ENCODE results near the gene CTTN.

The CTTN gene

DNA sequence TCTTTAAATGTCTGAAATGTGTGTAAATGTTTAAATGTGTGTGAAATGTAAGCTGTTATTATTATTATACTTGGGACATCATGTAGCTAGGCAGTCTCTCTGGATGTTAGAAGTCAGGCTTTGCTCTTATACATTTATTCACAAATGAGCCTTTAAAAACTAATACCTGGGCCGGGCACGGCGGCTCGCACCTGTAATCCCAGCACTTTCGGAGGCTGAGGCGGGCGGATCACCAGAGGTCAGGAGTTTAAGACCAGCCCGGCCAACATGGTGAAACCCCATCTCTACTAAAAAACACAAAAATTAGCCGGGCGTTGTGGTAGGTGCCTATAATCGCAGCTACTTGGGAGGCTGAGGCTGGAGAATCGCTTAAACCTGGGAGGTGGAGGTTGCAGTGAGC lies 21.7 kb upstream of the CTTN start:
- H3K27ac ChIP-seq: no peak overlapping the region
- TF ChIP-seq, protein P1, sequence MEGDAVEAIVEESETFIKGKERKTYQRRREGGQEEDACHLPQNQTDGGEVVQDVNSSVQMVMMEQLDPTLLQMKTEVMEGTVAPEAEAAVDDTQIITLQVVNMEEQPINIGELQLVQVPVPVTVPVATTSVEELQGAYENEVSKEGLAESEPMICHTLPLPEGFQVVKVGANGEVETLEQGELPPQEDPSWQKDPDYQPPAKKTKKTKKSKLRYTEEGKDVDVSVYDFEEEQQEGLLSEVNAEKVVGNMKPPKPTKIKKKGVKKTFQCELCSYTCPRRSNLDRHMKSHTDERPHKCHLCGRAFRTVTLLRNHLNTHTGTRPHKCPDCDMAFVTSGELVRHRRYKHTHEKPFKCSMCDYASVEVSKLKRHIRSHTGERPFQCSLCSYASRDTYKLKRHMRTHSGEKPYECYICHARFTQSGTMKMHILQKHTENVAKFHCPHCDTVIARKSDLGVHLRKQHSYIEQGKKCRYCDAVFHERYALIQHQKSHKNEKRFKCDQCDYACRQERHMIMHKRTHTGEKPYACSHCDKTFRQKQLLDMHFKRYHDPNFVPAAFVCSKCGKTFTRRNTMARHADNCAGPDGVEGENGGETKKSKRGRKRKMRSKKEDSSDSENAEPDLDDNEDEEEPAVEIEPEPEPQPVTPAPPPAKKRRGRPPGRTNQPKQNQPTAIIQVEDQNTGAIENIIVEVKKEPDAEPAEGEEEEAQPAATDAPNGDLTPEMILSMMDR (conservative IDR thresholded peaks at IDR 0.05; ENCODE audit: low read depth): no peak
- ChIA-PET CTCF (no interaction called here), POLR2A (ENCODE audit: low non-redundant PET) (no interaction called here)
- no peak for DNase-seq (ENCODE audit: low spot score)

DNA sequence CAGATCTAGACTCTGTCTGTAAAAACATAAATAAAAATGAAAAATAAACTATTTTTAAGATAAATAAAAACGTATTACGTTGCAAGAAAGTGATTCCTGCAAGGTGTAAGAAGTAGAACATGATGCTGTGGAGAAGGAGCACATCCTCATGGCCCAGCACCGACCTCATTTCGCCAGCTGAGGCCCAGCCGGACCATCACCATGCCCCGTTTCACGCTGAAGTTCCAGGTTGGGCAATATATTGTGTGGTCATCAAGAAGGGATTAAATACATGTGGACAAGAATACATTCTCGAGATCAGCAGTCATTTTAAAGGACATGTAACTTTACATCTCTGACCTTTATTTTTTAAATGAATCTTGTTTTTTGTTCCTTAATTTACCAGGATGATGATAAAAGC lies 20.7 kb upstream of the CTTN start:
- ChIA-PET CTCF (no interaction called here), POLR2A (ENCODE audit: low non-redundant PET) (no interaction called here)
- TF ChIP-seq, protein P1 (conservative IDR thresholded peaks at IDR 0.05; ENCODE audit: low read depth): no peak
- no peak overlapping the region for H3K27ac ChIP-seq
- no peak for DNase-seq (ENCODE audit: low spot score)

DNA sequence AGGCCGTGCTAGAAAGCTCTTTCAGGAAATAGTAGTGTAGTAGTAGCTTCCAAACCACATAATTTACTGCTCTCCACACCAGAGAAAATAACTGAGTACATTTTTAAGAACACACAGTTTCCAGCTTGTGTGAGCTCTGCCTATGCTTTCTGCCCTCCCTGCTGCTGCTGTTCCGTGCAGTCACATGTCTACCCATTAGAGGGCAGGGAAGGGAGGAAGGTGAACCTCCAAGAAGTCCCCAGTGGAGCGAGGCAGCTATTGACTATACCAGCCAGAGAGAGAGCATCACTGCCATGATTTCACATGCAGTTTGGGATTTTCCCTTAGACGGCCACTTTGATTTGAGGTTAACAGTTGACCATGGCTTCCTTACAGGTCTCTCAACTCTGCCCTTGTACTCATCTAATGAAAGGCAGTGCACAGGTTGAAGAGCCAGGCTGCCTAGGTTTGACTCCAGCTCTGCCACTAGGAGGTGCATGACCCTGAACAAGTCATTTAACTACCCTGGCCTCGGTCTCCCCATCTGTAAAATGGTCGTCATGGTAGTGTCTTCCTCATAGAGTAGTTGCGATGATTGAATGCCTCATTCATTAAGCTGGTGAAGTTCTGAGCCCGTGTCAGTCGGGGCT lies 19.7 kb upstream of the CTTN start:
- H3K27ac ChIP-seq: no peak overlapping the region
- ChIA-PET CTCF (interaction anchor here (0.7 kb wide), 1 partner anchor 45 kb away, joined by 3 read pairs; no protein-coding TSS in a partner anchor), POLR2A (ENCODE audit: low non-redundant PET) (no interaction called here)
- TF ChIP-seq, protein P1 (conservative IDR thresholded peaks at IDR 0.05; ENCODE audit: low read depth): no peak
- no peak for DNase-seq (ENCODE audit: low spot score)

DNA sequence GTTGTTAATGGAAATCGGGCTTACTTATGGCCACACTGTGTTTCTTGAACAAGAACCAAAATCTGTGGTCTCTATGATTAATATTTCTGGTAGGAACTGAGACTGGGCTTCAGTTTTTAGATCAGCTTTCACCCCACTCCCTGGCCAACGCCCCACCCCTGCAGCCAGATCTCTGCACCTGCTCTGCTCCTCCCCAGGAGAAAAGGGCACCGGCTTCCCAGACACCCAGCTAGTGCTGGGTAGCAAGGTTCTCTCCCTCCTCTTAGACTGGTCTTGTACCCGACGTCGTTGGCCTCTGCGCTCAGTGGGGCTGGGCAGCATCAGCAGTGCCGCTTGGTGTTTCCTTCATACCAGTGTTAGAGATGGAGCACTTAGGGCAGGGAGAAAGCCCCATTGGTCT lies 17.0 kb upstream of the CTTN start:
- H3K27ac ChIP-seq: peak overlapping the region; percentile 39; the same call in 1 of the 2 replicates
- CTCF ChIA-PET: no interaction called here
- no peak for DNase-seq (ENCODE audit: low spot score)
- TF ChIP-seq, protein P1 (conservative IDR thresholded peaks at IDR 0.05; ENCODE audit: low read depth): no peak
- POLR2A ChIA-PET (ENCODE audit: low non-redundant PET): no interaction called here

DNA sequence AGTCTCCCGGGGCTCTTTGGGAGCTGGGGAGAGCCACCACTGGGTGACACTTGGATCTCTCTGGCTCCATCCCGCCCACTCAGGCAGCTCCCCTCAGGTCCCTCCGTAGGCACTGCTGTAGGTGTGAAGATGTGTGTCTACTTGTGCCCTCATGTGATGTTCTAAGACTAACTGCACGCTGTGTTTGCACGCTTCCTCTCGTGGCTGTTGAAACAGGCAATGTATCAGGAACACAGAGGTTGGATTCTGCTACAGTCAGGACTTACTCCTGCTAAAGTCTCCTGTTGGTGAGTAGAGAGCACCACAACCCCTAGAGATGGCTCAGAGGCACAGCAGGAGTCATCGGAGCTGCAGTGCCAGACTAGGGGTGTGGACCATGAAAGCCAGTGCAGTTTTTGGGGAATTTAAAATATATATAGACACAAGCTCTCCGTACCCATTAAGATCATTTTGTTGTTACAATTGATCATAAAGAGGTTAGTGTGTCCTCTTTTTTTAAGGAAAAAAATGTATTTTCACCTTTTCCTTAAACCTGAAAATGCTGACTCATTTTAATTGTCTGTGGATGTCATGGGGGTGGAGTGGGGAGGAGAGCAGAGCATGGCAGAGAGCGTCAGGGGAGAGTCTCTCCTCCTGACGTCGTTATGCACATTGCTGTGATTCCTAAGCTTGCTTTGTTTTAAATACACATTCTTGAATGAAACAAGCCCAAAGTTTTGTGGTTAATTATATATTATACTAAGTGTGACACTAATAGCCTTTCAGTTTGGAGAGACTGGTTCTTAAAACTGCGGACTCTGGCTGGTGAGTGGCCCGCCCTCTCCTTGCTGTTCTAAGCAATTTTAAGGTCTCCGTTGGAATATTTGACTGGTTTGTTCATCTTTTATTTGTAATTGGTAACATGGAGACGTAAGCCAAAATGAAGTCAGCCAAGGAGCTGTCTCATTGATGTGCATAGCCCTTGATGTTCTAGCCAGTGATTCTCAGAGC lies 16.2 kb upstream of the CTTN start:
- TF ChIP-seq, protein P1 (conservative IDR thresholded peaks at IDR 0.05; ENCODE audit: low read depth): no peak
- peak overlapping the region; percentile 39 for H3K27ac ChIP-seq
- ChIA-PET CTCF (interaction anchor here (0.6 kb wide), 1 partner anchor 35 kb away, joined by 3 read pairs; no protein-coding TSS in a partner anchor), POLR2A (ENCODE audit: low non-redundant PET) (no interaction called here)
- DNase-seq (ENCODE audit: low spot score): no peak

DNA sequence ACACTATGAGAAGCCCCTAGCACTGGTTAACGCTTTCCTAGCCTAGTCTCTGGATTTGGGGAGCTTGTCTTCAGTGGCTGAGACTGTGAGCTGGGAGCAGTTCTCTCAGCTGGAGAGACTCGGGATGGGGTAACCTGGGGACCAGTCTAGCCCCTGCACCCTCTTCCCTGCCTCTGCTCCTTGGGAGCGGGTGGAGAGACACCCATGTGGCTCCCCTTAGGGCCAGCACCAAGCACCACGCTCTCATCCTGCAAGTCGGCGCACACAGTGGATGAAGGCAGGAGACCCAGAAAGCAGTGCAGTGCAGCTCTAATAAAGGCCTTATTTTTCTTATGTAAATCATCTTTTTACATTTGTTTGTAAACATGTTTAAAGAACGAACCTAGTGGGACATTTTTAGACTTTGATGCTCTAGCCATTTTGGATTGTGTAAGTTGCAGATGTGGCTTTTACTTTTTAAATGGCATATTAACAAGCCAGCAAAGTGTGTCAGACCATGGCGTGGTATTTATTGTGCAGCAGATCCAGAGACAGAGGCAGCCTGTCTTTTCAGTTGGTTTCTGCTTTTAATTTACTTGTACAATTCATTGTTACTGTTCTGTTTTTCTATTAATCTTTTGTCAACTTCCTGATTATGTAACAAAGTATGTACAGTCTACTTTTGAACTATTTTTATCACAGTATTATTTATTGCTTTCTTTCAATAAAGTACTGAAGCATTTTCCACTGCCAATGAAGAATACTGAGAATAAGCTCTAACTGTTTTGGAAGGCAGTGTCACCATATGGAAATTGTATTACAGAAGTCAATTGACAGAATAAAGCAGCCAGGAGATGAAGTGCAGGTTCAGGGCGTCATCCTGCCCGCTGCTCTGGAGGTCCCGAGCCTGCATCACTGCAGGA lies 14.4 kb upstream of the CTTN start:
- CTCF ChIA-PET: no interaction called here
- no peak for DNase-seq (ENCODE audit: low spot score)

More for the DNA sequence above, 14.4 kb upstream of the CTTN start:
- TF ChIP-seq, protein P1 (conservative IDR thresholded peaks at IDR 0.05; ENCODE audit: low read depth): no peak
- POLR2A ChIA-PET (ENCODE audit: low non-redundant PET): no interaction called here
- H3K27ac ChIP-seq: 0 out of 2 replicates have a peak overlapping the region, but pooled peaks have one; percentile 9
